GM21526 (cell line): ENCODE measurements around the gene REELD1.

ENCODE experiments used
- ATAC-seq: cut with Tn5 transposase; IDR thresholded peaks from one replicate; pipeline ENCODE4 v1.9.1; 2021; ENCODE audit warnings: moderate library complexity; ENCODE audit not compliant: unreplicated experiment, low FRiP score

The REELD1 gene

DNA sequence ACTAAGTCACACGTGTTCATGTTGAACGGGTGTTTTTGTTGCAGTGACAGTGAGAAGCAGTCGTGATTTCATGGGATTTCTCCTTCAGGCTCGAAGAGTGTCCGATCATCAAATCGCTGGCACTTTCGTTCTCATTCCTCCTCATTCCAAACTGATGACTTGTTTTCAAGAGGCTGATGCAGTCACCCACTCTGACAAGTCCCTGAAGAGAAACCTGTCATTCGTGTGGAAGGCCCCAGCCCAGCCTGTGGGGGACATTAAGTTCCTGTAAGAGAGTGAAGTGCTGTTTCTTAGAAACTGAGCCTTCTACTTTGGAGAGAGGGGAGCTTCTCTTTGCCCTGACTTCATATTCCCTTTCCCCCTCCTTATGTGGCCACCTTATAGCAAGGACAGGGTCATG is 8.0 kb downstream of the REELD1 start:
- ATAC-seq, result no peak

DNA sequence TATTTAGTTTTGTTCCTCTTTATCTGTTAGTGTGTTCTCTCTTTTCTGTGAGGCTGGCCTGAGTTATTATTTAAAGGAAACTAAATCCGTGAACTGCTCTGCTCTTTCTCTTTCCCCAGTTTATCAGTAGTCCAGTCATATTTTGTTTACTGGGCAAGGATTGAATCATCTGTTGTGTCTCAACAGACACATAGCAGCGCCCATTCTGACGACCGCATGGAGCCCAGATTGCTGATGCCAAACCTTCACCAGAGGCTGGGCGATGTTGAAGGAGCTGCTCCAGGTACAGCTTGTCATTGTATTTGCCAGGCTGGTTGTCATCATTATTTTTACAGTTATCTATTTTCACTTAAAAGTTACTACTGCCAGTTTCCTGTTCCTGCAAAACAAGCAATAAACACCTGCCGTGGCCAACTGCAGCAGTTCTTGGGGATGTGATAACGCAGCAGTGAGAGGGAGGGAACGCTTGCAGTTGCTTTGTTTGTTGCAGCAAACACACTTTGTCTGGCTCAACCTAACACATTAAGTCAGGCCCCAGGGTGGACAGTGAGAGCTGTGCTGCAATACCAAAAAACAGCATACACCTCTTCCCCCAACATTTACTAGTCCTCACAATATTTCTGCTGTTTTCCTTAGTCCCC is 10.1 kb downstream of the REELD1 start:
- no peak for ATAC-seq

DNA sequence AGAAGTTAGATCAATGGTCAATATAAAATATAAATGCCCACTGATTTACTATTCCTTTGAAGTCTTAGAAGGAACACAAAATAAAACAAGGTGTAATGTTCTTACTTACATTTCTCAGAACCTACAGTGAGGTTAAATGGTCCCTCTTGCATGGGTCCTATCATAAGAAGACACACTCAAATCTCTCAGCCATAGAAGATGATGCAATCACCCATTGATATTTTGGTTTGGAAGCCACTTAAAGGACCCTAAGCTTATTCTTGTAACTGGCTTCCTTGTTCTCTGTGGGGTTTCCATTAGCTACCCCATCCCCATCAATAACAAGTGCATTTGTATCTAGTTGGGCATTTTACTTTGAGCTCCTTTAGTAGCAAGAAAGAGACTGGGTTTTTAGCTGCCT is 15.1 kb downstream of the REELD1 start:
- ATAC-seq, result no peak

DNA sequence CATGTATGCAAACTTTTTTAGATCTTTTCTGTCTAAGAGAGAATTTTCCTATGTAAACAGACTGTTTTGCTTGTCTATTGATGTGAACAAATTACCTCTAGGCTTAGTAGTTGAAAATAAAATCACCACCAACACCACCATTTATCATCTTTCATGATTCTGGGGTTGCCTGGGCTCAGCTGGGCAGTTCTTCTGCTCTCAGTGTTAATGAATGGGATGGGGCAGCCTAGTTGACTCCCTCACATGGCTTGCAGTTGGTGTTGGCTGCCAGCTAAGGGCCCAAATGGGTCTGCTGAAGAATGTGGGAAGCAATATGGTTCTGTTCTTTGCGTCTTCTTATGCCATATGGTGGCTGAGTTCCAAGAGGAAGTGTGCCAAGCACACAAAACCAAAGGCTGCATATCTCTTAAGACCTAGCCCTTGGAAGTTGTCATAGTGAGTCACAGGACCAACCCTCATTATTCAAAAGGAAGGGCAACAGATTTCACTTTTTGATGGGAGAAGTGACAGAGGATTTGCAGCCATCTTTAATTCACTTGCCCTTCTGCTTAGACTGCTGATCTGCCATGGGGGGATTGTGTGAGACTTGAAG is 17.9 kb downstream of the REELD1 start:
- ATAC-seq, result no peak

DNA sequence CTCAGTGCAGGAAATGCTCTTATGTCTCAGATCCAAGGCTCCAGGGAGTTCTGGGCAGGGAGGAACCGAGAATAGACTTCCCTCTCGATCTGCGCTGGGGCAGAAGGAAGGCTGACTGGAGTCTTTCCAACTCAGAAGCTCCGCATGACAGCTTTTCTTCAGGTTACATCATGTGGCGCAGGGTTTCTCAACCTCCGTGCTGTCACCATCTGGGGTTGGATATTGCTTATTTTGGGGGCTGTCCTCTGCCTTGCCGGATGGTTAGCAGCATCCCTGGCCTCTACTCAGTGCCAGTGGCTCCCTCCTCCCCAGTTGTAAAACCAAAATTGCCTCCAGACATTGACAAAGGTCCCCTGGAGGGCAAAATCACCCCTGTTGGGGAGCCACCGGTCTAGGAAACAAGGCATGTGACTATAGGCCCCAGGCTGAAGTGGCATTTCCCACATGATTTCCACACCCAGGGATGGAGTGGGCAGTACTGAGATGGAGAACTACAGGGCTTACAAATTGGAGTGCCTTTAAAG is 21.4 kb downstream of the REELD1 start:
- ATAC-seq, result no peak

DNA sequence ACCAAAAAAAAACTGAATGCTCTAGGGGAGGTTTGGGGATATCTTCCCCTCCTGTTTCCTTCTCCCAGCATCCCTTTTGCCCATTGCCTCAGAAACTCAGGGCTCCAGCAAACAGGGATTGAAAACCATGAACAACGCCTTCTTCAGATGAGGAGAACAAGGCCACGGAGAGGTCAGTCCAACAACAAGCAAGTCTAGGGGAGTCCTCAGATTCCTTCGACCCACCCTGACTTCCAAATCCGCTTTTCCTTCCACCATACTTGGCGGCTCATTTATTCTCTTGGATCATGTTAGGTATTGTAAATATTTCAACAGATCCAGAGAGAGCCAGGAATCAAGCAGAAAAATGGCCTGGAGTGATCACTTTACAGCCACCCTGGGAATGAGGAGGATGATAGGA is 21.9 kb downstream of the REELD1 start:
- ATAC-seq, result no peak

DNA sequence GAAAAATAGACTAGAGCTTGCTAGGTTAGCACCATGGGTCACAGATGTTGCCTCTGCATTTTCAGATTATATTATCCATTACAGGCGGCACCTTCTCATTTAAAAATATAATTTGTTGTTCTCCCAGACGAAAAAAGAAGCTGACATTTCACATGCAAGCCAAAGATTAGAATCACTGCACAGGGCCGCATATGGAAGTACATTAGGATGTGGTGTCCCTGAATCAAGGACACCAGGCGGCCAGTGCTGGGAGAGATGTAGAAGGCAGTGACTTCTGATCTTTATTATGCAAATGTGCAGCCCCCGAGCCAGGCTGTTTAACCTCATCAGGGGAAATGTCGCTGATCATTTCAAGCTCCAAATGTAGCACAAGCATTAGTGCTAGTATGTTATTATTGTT is 22.8 kb downstream of the REELD1 start:
- ATAC-seq, result no peak

DNA sequence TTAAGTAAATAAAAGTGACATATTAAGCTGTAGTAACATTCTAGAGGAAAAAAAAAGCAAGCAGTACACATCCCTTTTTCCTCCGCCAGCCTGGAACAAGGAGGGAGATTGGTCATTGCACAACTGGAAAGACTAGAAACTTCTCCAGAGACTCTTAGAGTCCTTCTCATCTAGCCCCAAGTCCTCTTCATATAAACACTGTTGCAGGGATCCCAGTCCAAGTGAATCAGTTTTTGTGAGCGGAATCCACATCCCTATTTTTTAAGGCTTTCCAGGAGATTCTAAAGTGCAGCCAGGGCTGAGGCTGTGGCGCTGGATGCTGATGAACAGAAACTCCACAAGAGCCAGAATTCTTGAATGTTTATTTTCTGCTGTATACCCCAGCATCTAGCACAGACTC is 23.8 kb downstream of the REELD1 start:
- no peak for ATAC-seq

DNA sequence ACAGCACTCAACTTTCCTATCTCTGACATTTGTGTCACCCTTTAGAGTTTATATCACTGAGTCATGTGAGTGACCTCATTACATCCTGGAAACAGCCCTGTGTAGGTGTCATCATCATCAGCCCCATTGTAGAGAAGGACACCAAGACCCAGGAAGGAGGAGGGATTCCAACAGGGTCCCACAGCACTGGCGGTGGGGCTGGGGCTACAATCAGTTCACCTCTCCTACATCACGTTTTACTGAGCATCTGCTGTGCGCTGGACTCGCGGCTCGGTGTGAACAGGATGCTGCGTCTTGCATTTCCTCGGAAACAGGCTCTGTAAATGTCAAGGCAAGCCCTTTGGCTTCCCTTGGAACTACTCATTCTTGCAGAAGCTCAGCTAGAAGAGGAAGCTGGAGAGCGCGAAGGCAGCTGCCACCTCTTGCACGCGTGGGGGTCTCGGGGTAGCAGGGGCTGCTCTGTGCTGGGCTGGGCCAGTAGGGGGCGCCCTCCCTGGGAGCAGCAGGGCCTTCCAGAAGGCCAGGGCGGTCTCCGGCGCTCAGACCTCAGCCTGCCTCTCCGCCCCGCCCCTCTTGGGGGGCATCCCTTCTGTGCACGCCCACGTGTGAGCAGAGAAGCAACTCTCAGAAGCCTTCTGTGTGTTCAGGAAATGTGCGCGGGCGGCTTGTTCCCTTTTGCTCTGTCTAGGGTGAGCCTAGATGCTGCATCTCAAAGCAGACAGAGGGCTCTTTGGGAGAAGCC is 29.0 kb downstream of the REELD1 start:
- peak; percentile 74 for ATAC-seq

DNA sequence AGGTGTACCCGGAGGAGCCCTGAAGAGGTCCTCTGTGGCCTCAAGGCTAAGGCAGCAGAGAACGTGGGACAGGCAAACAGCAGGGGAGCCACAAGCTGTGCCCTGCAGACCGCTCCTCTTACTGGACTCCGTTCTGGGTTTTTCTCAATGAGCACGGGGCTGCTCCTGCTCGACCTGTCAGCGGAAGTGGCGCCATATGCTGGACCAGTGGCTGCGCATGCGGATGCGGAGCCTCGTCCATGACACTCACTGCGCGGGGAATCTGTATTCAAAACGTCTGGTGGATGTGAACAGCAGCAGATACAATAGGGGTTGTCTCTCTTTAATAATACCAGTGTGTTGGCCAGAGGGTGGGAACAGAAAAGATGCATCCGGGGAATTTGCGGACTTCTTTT is 29.5 kb downstream of the REELD1 start:
- ATAC-seq, result no peak

DNA sequence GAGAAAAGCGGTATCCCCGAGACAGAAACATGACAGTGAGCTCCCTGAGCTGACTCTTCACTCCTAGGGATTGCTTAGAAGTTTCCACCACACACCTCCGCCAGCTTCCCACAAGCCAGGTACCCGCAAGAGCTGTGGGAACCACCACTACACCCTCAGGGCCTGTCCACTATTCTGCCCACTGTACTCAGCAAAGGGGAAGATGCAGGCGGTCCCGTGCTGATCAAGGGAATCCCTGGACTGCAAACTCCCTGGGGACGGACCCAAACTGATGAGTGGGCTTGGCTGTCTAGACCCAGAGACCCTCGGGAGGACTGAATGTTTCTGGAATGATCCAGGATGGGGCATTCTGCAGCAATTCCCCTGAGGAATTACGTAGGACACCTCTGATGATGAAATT is 30.2 kb downstream of the REELD1 start:
- no peak for ATAC-seq

DNA sequence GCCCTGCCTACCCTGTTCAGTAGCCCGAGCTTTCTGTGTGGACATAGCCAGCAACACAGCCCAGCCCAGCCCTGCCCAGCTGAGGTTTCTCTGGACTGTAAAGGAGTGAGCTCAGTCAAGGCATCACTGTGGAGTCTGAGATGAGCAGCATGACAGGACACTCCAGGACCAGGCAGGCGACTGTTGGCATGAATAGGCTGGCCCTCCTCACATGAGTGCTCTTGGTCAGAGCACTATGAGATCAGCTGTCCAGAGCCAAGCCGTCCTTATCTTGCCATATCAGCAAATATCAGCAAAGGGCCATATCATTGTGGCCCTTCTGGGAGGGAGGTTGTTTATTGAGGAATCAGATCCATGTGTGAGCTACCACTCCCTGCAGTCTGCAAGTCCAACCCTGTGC is 30.9 kb downstream of the REELD1 start:
- ATAC-seq, result no peak

DNA sequence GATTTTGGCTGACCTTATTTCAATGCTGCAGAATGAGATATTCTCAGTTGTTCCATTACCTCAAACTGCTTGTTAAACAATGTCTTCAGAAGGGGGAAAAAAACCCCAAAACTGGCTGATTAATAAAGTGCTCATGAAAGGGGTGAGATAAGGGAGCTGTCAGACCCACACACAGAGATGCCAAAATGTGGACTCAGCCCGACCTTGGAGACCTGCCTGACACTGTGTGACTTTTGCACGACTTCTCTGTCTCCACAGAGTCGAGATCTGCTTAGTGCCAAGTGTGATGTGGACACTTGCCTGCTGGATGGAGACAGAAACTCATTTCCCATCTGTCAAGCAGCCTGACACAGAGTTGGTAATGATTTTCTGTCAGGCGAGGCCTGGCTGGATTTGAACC is 31.5 kb downstream of the REELD1 start:
- no peak for ATAC-seq

DNA sequence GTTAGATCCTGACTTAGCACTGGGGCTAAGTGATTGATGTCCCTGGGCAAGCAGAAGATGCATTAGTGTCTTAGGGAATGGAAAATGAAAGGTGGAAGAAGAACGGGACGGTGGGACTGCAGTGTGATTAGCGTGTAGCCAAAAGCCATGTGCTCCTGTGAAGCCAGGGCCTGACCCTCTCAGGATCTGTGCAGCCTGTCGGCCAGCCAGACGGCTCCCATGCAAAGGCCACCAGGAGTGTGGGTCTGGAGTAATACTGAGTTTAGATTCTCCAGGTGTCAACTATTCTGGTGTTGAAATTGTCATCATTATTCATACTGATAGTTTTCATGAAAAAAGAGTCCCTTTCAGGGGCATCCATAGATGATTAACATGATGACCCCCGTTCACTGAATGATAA is 32.0 kb downstream of the REELD1 start:
- no peak for ATAC-seq

DNA sequence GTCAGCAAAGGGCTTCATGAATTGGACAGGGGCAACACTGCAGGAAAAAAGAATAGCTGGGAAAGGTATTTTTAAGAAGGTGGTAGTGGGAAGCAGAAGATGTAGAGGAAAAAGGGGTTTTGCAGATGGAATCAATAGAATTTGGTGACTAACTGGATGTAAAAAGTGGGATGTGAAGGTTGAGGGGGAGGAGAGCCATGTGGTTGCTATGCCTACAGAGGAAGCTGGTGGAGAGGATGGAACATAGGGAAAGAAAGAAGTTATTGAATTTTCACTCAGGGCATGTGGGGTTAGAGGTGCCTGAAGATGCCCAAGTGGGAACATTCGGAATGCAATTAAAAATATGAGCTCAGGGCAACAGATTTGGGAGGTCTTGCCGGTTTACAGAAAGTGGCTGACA is 33.0 kb downstream of the REELD1 start:
- ATAC-seq, result no peak

DNA sequence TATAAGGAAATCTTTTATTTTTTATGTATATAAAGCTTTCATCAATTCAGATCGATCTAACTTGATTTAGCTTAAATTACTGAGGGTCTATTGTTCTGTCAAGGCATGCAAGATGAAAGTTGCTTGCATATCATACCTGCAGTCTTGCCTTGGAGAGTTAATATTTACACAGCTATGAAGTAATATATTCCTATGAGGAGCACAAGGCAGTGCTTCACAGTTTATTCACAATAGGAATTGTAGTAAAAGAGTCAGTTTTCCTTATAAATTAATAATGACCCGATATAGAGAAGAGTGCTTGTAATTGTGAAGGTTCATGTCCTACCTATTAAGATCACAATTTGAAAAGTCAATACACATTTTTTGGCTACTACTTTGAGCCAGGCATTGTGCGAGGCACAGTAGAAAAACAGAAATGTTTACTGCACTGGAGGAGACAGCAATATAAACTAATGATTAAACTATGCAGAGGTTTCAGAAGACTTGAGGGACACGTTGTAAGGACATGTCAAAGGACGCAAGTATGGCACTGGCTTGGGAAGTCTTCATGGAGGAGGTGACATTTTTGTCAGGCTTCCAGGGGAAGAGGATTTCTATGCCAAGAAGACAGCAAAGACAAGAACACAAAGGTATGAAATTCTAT is 38.8 kb downstream of the REELD1 start:
- no peak for ATAC-seq

DNA sequence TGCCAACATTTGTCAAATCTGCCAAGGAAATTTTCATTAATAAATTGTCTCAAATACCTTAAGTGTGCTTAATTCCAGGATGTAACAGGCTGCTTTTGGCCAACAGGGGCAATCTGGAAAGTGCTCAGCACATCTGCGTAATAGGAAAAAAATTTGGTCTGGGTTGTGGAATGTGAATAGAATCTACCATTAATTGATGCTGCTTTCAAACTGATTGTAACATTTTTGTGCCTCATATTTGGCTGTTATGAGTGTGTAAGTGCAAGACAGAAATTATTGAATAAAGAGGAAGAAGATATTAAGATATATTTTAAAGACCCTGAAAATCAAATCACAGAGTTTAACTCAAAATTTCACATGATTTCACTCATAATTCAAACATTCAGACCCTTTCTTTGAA is 41.1 kb downstream of the REELD1 start:
- ATAC-seq, result no peak

DNA sequence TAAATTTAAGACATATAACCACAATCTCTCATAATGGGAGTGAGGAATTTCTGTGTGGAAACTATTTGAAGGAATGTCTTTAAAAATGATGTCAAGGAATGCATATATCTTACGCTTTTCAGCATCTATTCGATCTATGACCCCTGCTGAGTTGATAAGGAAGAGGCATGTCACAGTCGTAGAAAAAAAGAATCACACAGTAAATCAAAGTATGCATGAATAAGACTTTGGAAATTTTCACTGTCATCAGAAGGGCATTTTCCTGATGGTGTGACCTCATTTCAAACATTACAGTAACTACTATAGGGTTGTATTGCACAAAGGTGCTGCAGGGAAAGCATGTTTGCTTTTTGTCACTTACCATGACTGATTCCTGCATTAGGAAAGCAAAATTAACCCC is 41.5 kb downstream of the REELD1 start:
- no peak for ATAC-seq

DNA sequence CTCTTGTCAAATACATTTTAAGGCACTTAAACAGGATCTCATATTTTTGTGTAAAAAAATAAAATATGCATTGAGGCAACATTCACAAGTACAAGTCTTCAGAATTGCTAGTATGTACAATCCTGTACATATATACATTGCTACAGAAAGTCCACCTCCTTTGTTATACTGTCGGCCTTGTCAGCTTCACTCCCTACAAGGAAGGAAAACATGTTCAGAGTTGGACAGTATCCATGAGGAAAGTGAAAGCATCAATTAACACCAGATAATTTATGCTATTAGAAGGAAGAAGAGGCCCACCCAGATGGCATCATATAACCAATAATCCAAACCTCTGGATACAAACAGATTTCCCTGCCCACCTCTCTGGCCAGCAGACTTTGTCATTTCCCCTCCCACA is 42.0 kb downstream of the REELD1 start:
- ATAC-seq, result no peak

DNA sequence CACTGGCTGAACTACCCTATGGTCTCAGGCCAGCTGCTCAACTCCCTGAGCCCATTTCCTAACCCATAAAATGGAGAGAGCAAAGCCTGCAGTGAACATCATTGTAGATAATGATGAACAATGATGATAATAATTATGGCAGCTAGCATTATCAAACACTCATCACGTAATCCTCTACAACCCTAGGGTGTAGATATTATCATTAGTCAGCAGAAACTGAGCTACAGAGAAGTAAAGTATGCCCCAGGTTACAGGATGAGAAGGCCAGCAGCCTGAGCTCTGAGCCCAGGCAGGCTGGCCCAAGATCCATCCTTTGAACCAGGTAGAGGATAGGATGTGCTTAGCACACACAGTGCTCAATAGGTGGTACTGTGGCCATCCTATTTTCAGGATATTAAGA is 43.2 kb downstream of the REELD1 start:
- no peak for ATAC-seq

DNA sequence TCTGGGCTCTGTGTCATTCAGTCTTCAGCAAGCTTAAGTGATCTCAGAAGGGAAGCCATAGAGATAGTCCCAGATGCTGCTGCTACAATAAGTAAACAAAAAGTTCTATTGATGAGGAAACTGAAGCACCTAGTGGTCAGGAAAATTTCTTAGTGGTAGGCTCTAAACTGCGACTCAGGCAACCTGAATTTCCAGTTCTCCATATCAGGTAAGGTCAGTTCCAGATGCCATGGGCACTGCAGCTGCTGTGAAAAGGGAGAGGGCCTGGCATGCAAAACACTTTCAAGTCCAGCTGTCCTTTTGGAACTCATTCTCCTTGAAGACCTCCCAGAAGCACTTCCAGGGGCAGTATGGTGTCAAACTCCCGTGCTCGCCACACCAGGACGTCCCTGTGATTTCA is 46.2 kb downstream of the REELD1 start:
- ATAC-seq, result no peak
